Breast epithelium (tissue), 3 donors: ENCODE data around the gene DUSP22.

Experiments
- POLR2A ChIP-seq: fragments of 450-650 bp; IDR thresholded peaks from one replicate; pipeline ENCODE4 v1.6.1; 2016; ENCODE audit warnings: antibody characterized with exemption, mild to moderate bottlenecking, moderate library complexity
- TF ChIP-seq, protein P1 (sequence below), 3 donors: fragments of 450-650 bp; IDR thresholded peaks; one replicate each; pipeline ENCODE4 v1.5.1; 2016 to 2017; ENCODE audit warnings: antibody characterized with exemption in 3 of 3, mild to moderate bottlenecking in 3 of 3, moderate library complexity in 3 of 3

GRCh38 chr6:311679-312220 lies 19.5 kb downstream of the DUSP22 start:
- TF ChIP-seq POLR2A, result no peak
- TF ChIP-seq, protein P1, sequence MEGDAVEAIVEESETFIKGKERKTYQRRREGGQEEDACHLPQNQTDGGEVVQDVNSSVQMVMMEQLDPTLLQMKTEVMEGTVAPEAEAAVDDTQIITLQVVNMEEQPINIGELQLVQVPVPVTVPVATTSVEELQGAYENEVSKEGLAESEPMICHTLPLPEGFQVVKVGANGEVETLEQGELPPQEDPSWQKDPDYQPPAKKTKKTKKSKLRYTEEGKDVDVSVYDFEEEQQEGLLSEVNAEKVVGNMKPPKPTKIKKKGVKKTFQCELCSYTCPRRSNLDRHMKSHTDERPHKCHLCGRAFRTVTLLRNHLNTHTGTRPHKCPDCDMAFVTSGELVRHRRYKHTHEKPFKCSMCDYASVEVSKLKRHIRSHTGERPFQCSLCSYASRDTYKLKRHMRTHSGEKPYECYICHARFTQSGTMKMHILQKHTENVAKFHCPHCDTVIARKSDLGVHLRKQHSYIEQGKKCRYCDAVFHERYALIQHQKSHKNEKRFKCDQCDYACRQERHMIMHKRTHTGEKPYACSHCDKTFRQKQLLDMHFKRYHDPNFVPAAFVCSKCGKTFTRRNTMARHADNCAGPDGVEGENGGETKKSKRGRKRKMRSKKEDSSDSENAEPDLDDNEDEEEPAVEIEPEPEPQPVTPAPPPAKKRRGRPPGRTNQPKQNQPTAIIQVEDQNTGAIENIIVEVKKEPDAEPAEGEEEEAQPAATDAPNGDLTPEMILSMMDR (IDR thresholded peaks at IDR 0.05), result no peak
